ENCODE data around the gene KRTAP17-1.
"Not testable (repeated sequence)": the region's sequence is repeated elsewhere in the genome, so short reads cannot be mapped to it uniquely, and the experiment has no call there.

Gene KRTAP17-1

GRCh38 chr17:41315204-41315794 is at the start of gene KRTAP17-1:
Gene KRTAP17-1, minus strand, starts transcription at chr17:41315710. Its CDS starts 60 bp downstream, at chr17:41315650.
- DNase-seq: no peak

- DNase-seq: no peak
These were observed 48.4 kb upstream of the KRTAP17-1 start for GRCh38 chr17:41363881-41364280.

GRCh38 chr17:41360296-41360995 is 44.9 kb upstream of the KRTAP17-1 start:
- DNase-seq: no peak

- DNase-seq: no peak
These were observed 39.0 kb upstream of the KRTAP17-1 start for GRCh38 chr17:41354536-41354935.

- no peak for DNase-seq
These were observed 37.3 kb upstream of the KRTAP17-1 start for GRCh38 chr17:41352597-41353366.

GRCh38 chr17:41351177-41351576 is 35.7 kb upstream of the KRTAP17-1 start:
- no peak for DNase-seq

GRCh38 chr17:41350381-41350878 is 34.9 kb upstream of the KRTAP17-1 start, which contains the start of gene KRT33A:
Gene KRT33A, minus strand, starts transcription at chr17:41350828. Its CDS starts 61 bp downstream, at chr17:41350767.
- DNase-seq: not testable (repeated sequence)

GRCh38 chr17:41347869-41348760 is 32.6 kb upstream of the KRTAP17-1 start:
- no peak for DNase-seq

- DNase-seq: not testable (repeated sequence)
These were observed 30.9 kb upstream of the KRTAP17-1 start for GRCh38 chr17:41346421-41346820.

GRCh38 chr17:41345992-41346391 is 30.5 kb upstream of the KRTAP17-1 start:
- no peak for DNase-seq

GRCh38 chr17:41343029-41343428 is 27.5 kb upstream of the KRTAP17-1 start:
- no peak for DNase-seq

- DNase-seq: no peak
These were observed 25.7 kb upstream of the KRTAP17-1 start for GRCh38 chr17:41340934-41341861.

GRCh38 chr17:41340494-41340893 is 25.0 kb upstream of the KRTAP17-1 start:
- DNase-seq: no peak

GRCh38 chr17:41339571-41340172 is 24.2 kb upstream of the KRTAP17-1 start:
- DNase-seq: no peak

GRCh38 chr17:41338961-41339485 is 23.5 kb upstream of the KRTAP17-1 start:
- DNase-seq: no peak

GRCh38 chr17:41335747-41336146 is 20.2 kb upstream of the KRTAP17-1 start:
- DNase-seq: no peak

- DNase-seq: no peak
These were observed 19.1 kb upstream of the KRTAP17-1 start for GRCh38 chr17:41334385-41335305.

- DNase-seq: no peak
These were observed 18.3 kb upstream of the KRTAP17-1 start for GRCh38 chr17:41333836-41334235.

- DNase-seq: no peak
These were observed 17.6 kb upstream of the KRTAP17-1 start for GRCh38 chr17:41333098-41333497.
